Measurements from ENCODE around the gene AICDA. TPM values are rescaled to one million over a fixed set of nuclear protein-coding genes. Genes with fewer than 3 reads are reported as not detected.
"Not testable (repeated sequence)": the region's sequence is repeated elsewhere in the genome, so short reads cannot be mapped to it uniquely, and the experiment has no call there.

The AICDA gene
- polyA plus RNA-seq, 3 donors = 0.13 to 0.15 TPM; not detected in 1

GRCh38 chr12:8629486-8630033, 16.9 kb upstream of the AICDA start:
- H3K9me3 ChIP-seq (replicated peaks in 1 of 2; ENCODE audit: control insufficient read depth in 1 of 2, insufficient read depth in 1 of 2, low read length in 2 of 2) = no peaks in the 10 kb centered on the region
- peak overlapping the region in 2 of 7 donors; percentile 25 to 46 for H3K27ac Mint-ChIP-seq
- no peak overlapping the region for H3K27ac ChIP-seq (ENCODE audit: low read depth in 1 of 2, low read length in 2 of 2)
- H3K27me3 ChIP-seq (ENCODE audit: control insufficient read depth in 2 of 2, insufficient read depth in 2 of 2, low read length in 2 of 2) = no peaks in the 10 kb centered on the region
- H4K20me1 ChIP-seq (ENCODE audit: insufficient read depth, low read length) = no peaks in the 10 kb centered on the region
- no peaks in the 10 kb centered on the region for H3K4me1 ChIP-seq (ENCODE audit: control insufficient read depth in 1 of 2, insufficient read depth in 2 of 2, low read length in 2 of 2)
- intact Hi-C loops (cut with micrococcal nuclease) = no loop called here
- peaks cover 0 to 6% (median 2%) of the 10 kb centered on the region in 7 donors for H3K9me3 Mint-ChIP-seq
- no peaks in the 10 kb centered on the region for H3K79me2 ChIP-seq (ENCODE audit: insufficient read depth, low read length)
- H3K4me1 Mint-ChIP-seq = peaks cover 3% of the 10 kb centered on the region
- H2AFZ ChIP-seq (ENCODE audit: insufficient read depth, low read depth, low read length, poor library complexity, severe bottlenecking) = no peak overlapping the region
- H3K4me3 ChIP-seq (replicated peaks in 1 of 3; ENCODE audit: low read depth in 2 of 3, low read length in 3 of 3) = no peak overlapping the region
- peak in 1 of 3 donors; percentile 71 for DNase-seq
- no peak overlapping the region for H3K4me2 ChIP-seq (replicated peaks; ENCODE audit: extremely low read depth, low read length, poor library complexity, severe bottlenecking)
- no peak for TF ChIP-seq CTCF (IDR thresholded peaks at IDR 0.05)
- WGBS (ENCODE audit: insufficient coverage) = 69% methylated on average over 2 of the region's 3 CpGs
- no peak overlapping the region for H3K4me3 Mint-ChIP-seq
- H3K36me3 ChIP-seq (replicated peaks in 1 of 2; ENCODE audit: control insufficient read depth in 1 of 2, insufficient read depth in 2 of 2, low read length in 2 of 2) = no peaks in the 10 kb centered on the region
- H3K9ac ChIP-seq (ENCODE audit: insufficient read depth, low read length, poor library complexity, severe bottlenecking) = no peak overlapping the region
- peaks cover 0 to 2% (median 1%) of the 10 kb centered on the region in 3 donors for H3K27me3 Mint-ChIP-seq (ENCODE audit: low read depth in 3 of 3)
- H3K36me3 Mint-ChIP-seq = no peaks in the 10 kb centered on the region

- H3K27ac ChIP-seq (ENCODE audit: low read depth in 1 of 2, low read length in 2 of 2) = no peak overlapping the region
- no peaks in the 10 kb centered on the region for H3K9me3 ChIP-seq (replicated peaks in 1 of 2; ENCODE audit: control insufficient read depth in 1 of 2, insufficient read depth in 1 of 2, low read length in 2 of 2)
- H3K4me1 ChIP-seq (ENCODE audit: control insufficient read depth in 1 of 2, insufficient read depth in 2 of 2, low read length in 2 of 2) = peaks cover 0 to 3% of the 10 kb centered on the region in 2 donors
- H3K79me2 ChIP-seq (ENCODE audit: insufficient read depth, low read length) = no peaks in the 10 kb centered on the region
- no peaks in the 10 kb centered on the region for H4K20me1 ChIP-seq (ENCODE audit: insufficient read depth, low read length)
- H3K4me3 Mint-ChIP-seq = no peak overlapping the region
- no peak overlapping the region for H3K27ac Mint-ChIP-seq
- H3K9me3 Mint-ChIP-seq = peaks cover 0 to 9% (median 3%) of the 10 kb centered on the region in 7 donors
- H3K4me3 ChIP-seq (replicated peaks in 1 of 3; ENCODE audit: low read depth in 2 of 3, low read length in 3 of 3) = no peak overlapping the region
- TF ChIP-seq CTCF (IDR thresholded peaks at IDR 0.05) = no peak
- peaks cover 0 to 2% (median 1%) of the 10 kb centered on the region in 3 donors for H3K27me3 Mint-ChIP-seq (ENCODE audit: low read depth in 3 of 3)
- intact Hi-C loops (cut with micrococcal nuclease) = no loop called here
- 100% methylated on average over 1 of the region's 3 CpGs for WGBS (ENCODE audit: insufficient coverage)
- peaks cover 5% of the 10 kb centered on the region for H3K4me1 Mint-ChIP-seq
- no peaks in the 10 kb centered on the region for H3K36me3 ChIP-seq (replicated peaks in 1 of 2; ENCODE audit: control insufficient read depth in 1 of 2, insufficient read depth in 2 of 2, low read length in 2 of 2)
- H3K27me3 ChIP-seq (ENCODE audit: control insufficient read depth in 2 of 2, insufficient read depth in 2 of 2, low read length in 2 of 2) = no peaks in the 10 kb centered on the region
- H3K9ac ChIP-seq (ENCODE audit: insufficient read depth, low read length, poor library complexity, severe bottlenecking) = no peak overlapping the region
- no peaks in the 10 kb centered on the region for H3K36me3 Mint-ChIP-seq
- no peak overlapping the region for H3K4me2 ChIP-seq (replicated peaks; ENCODE audit: extremely low read depth, low read length, poor library complexity, severe bottlenecking)
- no peak for DNase-seq
- no peak overlapping the region for H2AFZ ChIP-seq (ENCODE audit: insufficient read depth, low read depth, low read length, poor library complexity, severe bottlenecking)
Observed at GRCh38 chr12:8628731-8629130, 16.1 kb upstream of the AICDA start.

GRCh38 chr12:8624750-8625149, 12.1 kb upstream of the AICDA start:
- H3K27ac Mint-ChIP-seq; H3K4me3 Mint-ChIP-seq; H3K4me3 ChIP-seq (replicated peaks in 1 of 3; ENCODE audit: low read depth in 2 of 3, low read length in 3 of 3); H3K36me3 ChIP-seq (replicated peaks in 1 of 2; ENCODE audit: control insufficient read depth in 1 of 2, insufficient read depth in 2 of 2, low read length in 2 of 2); H3K9me3 ChIP-seq (replicated peaks in 1 of 2; ENCODE audit: control insufficient read depth in 1 of 2, insufficient read depth in 1 of 2, low read length in 2 of 2); H3K27me3 ChIP-seq (ENCODE audit: control insufficient read depth in 2 of 2, insufficient read depth in 2 of 2, low read length in 2 of 2); H3K79me2 ChIP-seq (ENCODE audit: insufficient read depth, low read length); H2AFZ ChIP-seq (ENCODE audit: insufficient read depth, low read depth, low read length, poor library complexity, severe bottlenecking); H3K27me3 Mint-ChIP-seq (ENCODE audit: low read depth in 3 of 3); H3K9me3 Mint-ChIP-seq; H3K36me3 Mint-ChIP-seq; H3K9ac ChIP-seq (ENCODE audit: insufficient read depth, low read length, poor library complexity, severe bottlenecking); H3K27ac ChIP-seq (ENCODE audit: low read depth in 1 of 2, low read length in 2 of 2); H3K4me2 ChIP-seq (replicated peaks; ENCODE audit: extremely low read depth, low read length, poor library complexity, severe bottlenecking); H4K20me1 ChIP-seq (ENCODE audit: insufficient read depth, low read length); DNase-seq; intact Hi-C loops (cut with micrococcal nuclease): not testable (repeated sequence)
- 100% methylated on average over 1 of the region's 26 CpGs for WGBS (ENCODE audit: insufficient coverage)
- peaks cover 13 to 24% of the 10 kb centered on the region in 2 donors for H3K4me1 ChIP-seq (ENCODE audit: control insufficient read depth in 1 of 2, insufficient read depth in 2 of 2, low read length in 2 of 2)
- peaks cover 20% of the 10 kb centered on the region for H3K4me1 Mint-ChIP-seq

All from CD14-positive monocyte (primary cell).